PC-3 (cell line): Measurements from ENCODE around the gene LRRC45. TPM values are rescaled to one million over a fixed set of nuclear protein-coding genes. Genes with fewer than 3 reads are reported as not detected.

Experiments used
- ATAC-seq: fragments of 200-7000 bp; cut with Tn5 transposase; 2 replicates; pipeline ENCODE4 v1.9.1; 2020; ENCODE audit warnings: mild to moderate bottlenecking, moderate library complexity
- BruUV-seq: library from RNA; stranded (reverse); fragments of 400-500 nt; replicated peaks from 2 replicates; lab custom pipeline; 2021; lab: Mats Ljungman, UMichigan
- CTCF ChIA-PET: fragments of 300-600 bp; sonication (Branson Sonifier 250); formaldehyde crosslinking; loops from one replicate; lab custom pipeline; 2022; ENCODE audit warnings: antibody characterized with exemption; lab: Charles Lee
- POLR2A ChIA-PET: fragments of 300-600 bp; sonication (Branson Sonifier 250); formaldehyde crosslinking; loops from one replicate; lab custom pipeline; 2022; ENCODE audit warnings: antibody characterized with exemption; ENCODE audit not compliant: unreplicated experiment; lab: Charles Lee
- DNase-seq: peaks from one replicate; pipeline ENCODE4 v3.0.0-alpha.2; 2015
- H2AFZ ChIP-seq: fragments of 300-600 bp; sonication (generic); 2 replicates; pipeline ENCODE4 v1.6.0; 2016; ENCODE audit warnings: antibody characterized with exemption, low read length
- H3F3A ChIP-seq: fragments of 300-600 bp; sonication (generic); one replicate; pipeline ENCODE4 v1.6.0; 2017; ENCODE audit warnings: antibody characterized with exemption, low read length, control low read depth, mild to moderate bottlenecking; ENCODE audit not compliant: unreplicated experiment
- H3K27ac ChIP-seq: fragments of 300-600 bp; sonication (generic); 2 replicates; pipeline ENCODE4 v1.5.1; 2016; ENCODE audit warnings: mild to moderate bottlenecking, low read length
- H3K27me3 ChIP-seq: fragments of 300-600 bp; sonication (generic); 2 replicates; pipeline ENCODE4 v1.6.1; 2016; ENCODE audit warnings: low read length, mixed read lengths
- H3K36me3 ChIP-seq: fragments of 300-600 bp; sonication (generic); 2 replicates; pipeline ENCODE4 v1.6.1; 2016; ENCODE audit warnings: low read depth, mixed run types, low read length, mixed read lengths
- H3K4me1 ChIP-seq: fragments of 300-600 bp; sonication (generic); 2 replicates; pipeline ENCODE4 v1.5.1; 2016; ENCODE audit warnings: low read length; ENCODE audit not compliant: insufficient read depth
- H3K4me2 ChIP-seq: fragments of 300-600 bp; sonication (generic); 2 replicates; pipeline ENCODE4 v1.6.0; 2016; ENCODE audit warnings: low read length
- H3K4me3 ChIP-seq: fragments of 300-600 bp; sonication (generic); 2 replicates; pipeline ENCODE4 v1.5.1; 2016; ENCODE audit warnings: mild to moderate bottlenecking, low read length, mixed read lengths
- H3K79me2 ChIP-seq: fragments of 300-600 bp; sonication (generic); 2 replicates; pipeline ENCODE4 v1.6.1; 2017; ENCODE audit warnings: low read length, mixed read lengths
- H3K9ac ChIP-seq: fragments of 300-600 bp; sonication (generic); 2 replicates; pipeline ENCODE4 v1.6.0; 2016; ENCODE audit warnings: mild to moderate bottlenecking, low read length
- H3K9me2 ChIP-seq: fragments of 300-600 bp; sonication (generic); replicated peaks from 2 replicates; pipeline ENCODE4 v1.6.1; 2016; ENCODE audit warnings: mixed run types, low read length, mixed read lengths
- H3K9me3 ChIP-seq: fragments of 300-600 bp; sonication (generic); 2 replicates; pipeline ENCODE4 v1.6.1; 2016; ENCODE audit warnings: low read length, mixed read lengths
- H4K20me1 ChIP-seq: fragments of 300-600 bp; sonication (generic); 2 replicates; pipeline ENCODE4 v1.6.1; 2016; ENCODE audit warnings: low read length, mixed read lengths
- EZH2 ChIP-seq: fragments of 300-600 bp; sonication (generic); IDR thresholded peaks from one replicate; pipeline ENCODE4 v1.6.1; 2017; ENCODE audit warnings: antibody characterized with exemption, mild to moderate bottlenecking, low read length; ENCODE audit not compliant: unreplicated experiment
- EZH2phosphoT487 ChIP-seq: fragments of 300-600 bp; sonication (generic); IDR thresholded peaks from 2 replicates; pipeline ENCODE4 v1.6.1; 2018; ENCODE audit warnings: mild to moderate bottlenecking, antibody characterized with exemption, low read length, borderline replicate concordance
- intact Hi-C: fragments of 100-400 bp; cut with micrococcal nuclease; formaldehyde crosslinking; loops from 2 replicates; pipeline ENCODE4 v1.9.0; 2023
- total RNA-seq: library from RNA; depleted of rRNA; stranded (reverse); fragments of >200 nt; gene quantifications from 2 replicates; pipeline ENCODE4 v1.2.3, GENCODE V29; 2014
- TF ChIP-seq, protein P1 (sequence below): fragments of 300-600 bp; sonication (generic); conservative IDR thresholded peaks from 2 replicates; pipeline ENCODE4 v1.5.1; 2017; ENCODE audit warnings: antibody characterized with exemption, low read depth, mild to moderate bottlenecking, low read length

Gene LRRC45
- total RNA-seq, 1 experiment from 2014 or later: 71.5 TPM

GRCh38 chr17:82046903-82047302 lies 23.8 kb downstream of the LRRC45 start:
- Histone ChIP-seq H3K9me3 (no peaks in the 10 kb centered on the region), H3K4me2 (no peak overlapping the region), H3K79me2 (peaks cover 8% of the 10 kb centered on the region), H3K27me3 (no peaks in the 10 kb centered on the region), H3F3A (no peaks in the 10 kb centered on the region), H3K27ac (no peak overlapping the region), H3K36me3 (no peaks in the 10 kb centered on the region; the same call in 1 of the 2 replicates), H4K20me1 (no peaks in the 10 kb centered on the region), H3K9me2 (no peaks in the 10 kb centered on the region), H3K9ac (no peak overlapping the region), H2AFZ (no peak overlapping the region), H3K4me3 (no peak overlapping the region), H3K4me1 (no peaks in the 10 kb centered on the region; the same call in 1 of the 2 replicates)
- ChIA-PET CTCF (no interaction called here), POLR2A (no interaction called here)
- intact Hi-C loops: no loop called here
- TF ChIP-seq, protein P1, sequence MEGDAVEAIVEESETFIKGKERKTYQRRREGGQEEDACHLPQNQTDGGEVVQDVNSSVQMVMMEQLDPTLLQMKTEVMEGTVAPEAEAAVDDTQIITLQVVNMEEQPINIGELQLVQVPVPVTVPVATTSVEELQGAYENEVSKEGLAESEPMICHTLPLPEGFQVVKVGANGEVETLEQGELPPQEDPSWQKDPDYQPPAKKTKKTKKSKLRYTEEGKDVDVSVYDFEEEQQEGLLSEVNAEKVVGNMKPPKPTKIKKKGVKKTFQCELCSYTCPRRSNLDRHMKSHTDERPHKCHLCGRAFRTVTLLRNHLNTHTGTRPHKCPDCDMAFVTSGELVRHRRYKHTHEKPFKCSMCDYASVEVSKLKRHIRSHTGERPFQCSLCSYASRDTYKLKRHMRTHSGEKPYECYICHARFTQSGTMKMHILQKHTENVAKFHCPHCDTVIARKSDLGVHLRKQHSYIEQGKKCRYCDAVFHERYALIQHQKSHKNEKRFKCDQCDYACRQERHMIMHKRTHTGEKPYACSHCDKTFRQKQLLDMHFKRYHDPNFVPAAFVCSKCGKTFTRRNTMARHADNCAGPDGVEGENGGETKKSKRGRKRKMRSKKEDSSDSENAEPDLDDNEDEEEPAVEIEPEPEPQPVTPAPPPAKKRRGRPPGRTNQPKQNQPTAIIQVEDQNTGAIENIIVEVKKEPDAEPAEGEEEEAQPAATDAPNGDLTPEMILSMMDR: no peak
- TF ChIP-seq EZH2 (no peak), EZH2phosphoT487 (no peak)
- no peak for DNase-seq
- ATAC-seq: no peak
- no TSS peak for BruUV-seq

GRCh38 chr17:82047379-82047778 lies 24.3 kb downstream of the LRRC45 start:
- H3K4me2 ChIP-seq: no peak overlapping the region
- no peaks in the 10 kb centered on the region for H4K20me1 ChIP-seq
- no peaks in the 10 kb centered on the region for H3K9me2 ChIP-seq
- no peak overlapping the region for H3K9ac ChIP-seq
- no TSS peak for BruUV-seq
- no peak overlapping the region for H3K4me3 ChIP-seq
- TF ChIP-seq, protein P1: no peak
- no peak for TF ChIP-seq EZH2phosphoT487
- ATAC-seq (no peak), DNase-seq (no peak)
- H3K36me3 ChIP-seq: no peaks in the 10 kb centered on the region; the same call in 1 of the 2 replicates
- no peak overlapping the region for H3K27ac ChIP-seq
- no peaks in the 10 kb centered on the region for H3K27me3 ChIP-seq
- no peaks in the 10 kb centered on the region; the same call in 1 of the 2 replicates for H3K4me1 ChIP-seq
- ChIA-PET CTCF (no interaction called here), POLR2A (interaction anchor here (0.7 kb wide), 1 partner anchor 1017 kb away, joined by 6 read pairs; no protein-coding TSS in a partner anchor)
- H2AFZ ChIP-seq: no peak overlapping the region
- peaks cover 13% of the 10 kb centered on the region for H3K79me2 ChIP-seq
- H3F3A ChIP-seq: no peaks in the 10 kb centered on the region
- intact Hi-C loops: no loop called here
- no peaks in the 10 kb centered on the region for H3K9me3 ChIP-seq

DNA sequence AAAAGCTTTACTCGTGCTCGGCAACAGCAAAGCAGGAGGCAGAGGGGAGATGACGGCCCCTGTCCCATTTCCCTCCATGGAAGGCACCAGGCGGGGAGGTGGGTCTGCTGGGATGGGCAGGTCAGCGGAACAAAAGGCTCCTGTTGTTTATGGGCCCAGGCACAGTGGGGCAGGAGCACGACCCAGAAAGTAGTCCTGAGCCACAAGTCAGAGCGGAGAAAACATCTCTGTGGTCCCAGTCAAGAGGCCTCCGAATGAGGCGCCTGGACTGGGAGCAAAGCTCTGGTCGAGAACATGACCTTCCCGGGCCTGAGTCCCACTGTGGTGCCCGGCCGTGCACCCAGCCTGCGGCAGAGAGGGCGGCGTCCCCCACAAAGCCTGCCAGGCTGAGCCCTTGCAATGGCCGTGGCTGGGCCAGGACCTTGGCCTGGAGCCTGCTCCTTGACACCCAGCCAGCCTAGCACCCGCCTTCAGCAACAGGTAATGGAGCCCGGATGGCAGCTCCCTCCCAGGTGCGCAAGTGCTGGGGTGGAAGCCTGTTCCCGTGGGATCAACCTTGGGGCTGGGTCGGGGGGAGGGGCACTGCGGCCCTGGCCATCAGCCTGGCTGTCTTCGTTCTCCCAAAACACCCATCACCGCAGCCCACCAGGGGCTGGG lies 24.9 kb downstream of the LRRC45 start:
- no peaks in the 10 kb centered on the region for H3K9me3 ChIP-seq
- no peaks in the 10 kb centered on the region for H3F3A ChIP-seq
- no peaks in the 10 kb centered on the region for H3K9me2 ChIP-seq
- no TSS peak for BruUV-seq
- intact Hi-C loops: no loop called here
- H3K9ac ChIP-seq: no peak overlapping the region
- CTCF ChIA-PET: no interaction called here
- no peaks in the 10 kb centered on the region for H4K20me1 ChIP-seq
- H3K27me3 ChIP-seq: no peaks in the 10 kb centered on the region
- no peak overlapping the region for H3K4me2 ChIP-seq
- ATAC-seq (no peak), DNase-seq (no peak)
- H3K36me3 ChIP-seq: no peaks in the 10 kb centered on the region; the same call in 1 of the 2 replicates
- no peak for TF ChIP-seq EZH2
- TF ChIP-seq EZH2phosphoT487: no peak
- TF ChIP-seq, protein P1: no peak
- H3K4me3 ChIP-seq: no peak overlapping the region
- peaks cover 4% of the 10 kb centered on the region; the same call in 1 of the 2 replicates for H3K4me1 ChIP-seq
- H3K27ac ChIP-seq: no peak overlapping the region
- peaks cover 19% of the 10 kb centered on the region for H3K79me2 ChIP-seq
- no peak overlapping the region for H2AFZ ChIP-seq
- POLR2A ChIA-PET: interaction anchor here (0.7 kb wide), 1 partner anchor 1018 kb away, joined by 6 read pairs; no protein-coding TSS in a partner anchor
